ENCODE results near the gene ASIC3.

Gene ASIC3

GRCh38 chr7:151085691-151086620, 37.6 kb downstream of the ASIC3 start, which contains the start of gene AGAP3:
Gene AGAP3, plus strand, starts transcription at chr7:151086475. Its CDS starts 267 bp downstream, at chr7:151086742.
- DNase-seq (ENCODE audit: low read depth): peak; percentile 58

GRCh38 chr7:151086802-151087244, 38.5 kb downstream of the ASIC3 start:
- no peak for DNase-seq (ENCODE audit: low read depth)

- DNase-seq (ENCODE audit: low read depth): peak; percentile 53
Observed at GRCh38 chr7:151087245-151088018, 39.1 kb downstream of the ASIC3 start.

GRCh38 chr7:151088019-151088855, 39.9 kb downstream of the ASIC3 start:
- no peak for DNase-seq (ENCODE audit: low read depth)

- DNase-seq (ENCODE audit: low read depth): peak; percentile 49
Observed at GRCh38 chr7:151088856-151089699, 40.7 kb downstream of the ASIC3 start.

- no peak for DNase-seq (ENCODE audit: low read depth)
Observed at GRCh38 chr7:151089893-151090730, 41.8 kb downstream of the ASIC3 start.

GRCh38 chr7:151091003-151091402, 42.7 kb downstream of the ASIC3 start:
- DNase-seq (ENCODE audit: low read depth): no peak

GRCh38 chr7:151091431-151091830, 43.1 kb downstream of the ASIC3 start:
- DNase-seq (ENCODE audit: low read depth): no peak

- DNase-seq (ENCODE audit: low read depth): no peak
Observed at GRCh38 chr7:151091988-151092387, 43.7 kb downstream of the ASIC3 start.

GRCh38 chr7:151093748-151094147, 45.4 kb downstream of the ASIC3 start:
- DNase-seq (ENCODE audit: low read depth): no peak

GRCh38 chr7:151094675-151095074, 46.3 kb downstream of the ASIC3 start:
- no peak for DNase-seq (ENCODE audit: low read depth)

- DNase-seq (ENCODE audit: low read depth): no peak
Observed at GRCh38 chr7:151095123-151095797, 46.9 kb downstream of the ASIC3 start.

- no peak for DNase-seq (ENCODE audit: low read depth)
Observed at GRCh38 chr7:151095828-151096475, 47.6 kb downstream of the ASIC3 start.

- no peak for DNase-seq (ENCODE audit: low read depth)
Observed at GRCh38 chr7:151099486-151100211, 51.3 kb downstream of the ASIC3 start.

- DNase-seq (ENCODE audit: low read depth): no peak
Observed at GRCh38 chr7:151100921-151101320, 52.6 kb downstream of the ASIC3 start.

- no peak for DNase-seq (ENCODE audit: low read depth)
Observed at GRCh38 chr7:151101621-151102396, 53.5 kb downstream of the ASIC3 start.

Data from amniotic epithelial cell (primary cell).